ENCODE results near the gene STXBP6.

GRCh38 chr14:24935796-24936195, 114.2 kb downstream of the STXBP6 start:
- TF ChIP-seq, protein P1, sequence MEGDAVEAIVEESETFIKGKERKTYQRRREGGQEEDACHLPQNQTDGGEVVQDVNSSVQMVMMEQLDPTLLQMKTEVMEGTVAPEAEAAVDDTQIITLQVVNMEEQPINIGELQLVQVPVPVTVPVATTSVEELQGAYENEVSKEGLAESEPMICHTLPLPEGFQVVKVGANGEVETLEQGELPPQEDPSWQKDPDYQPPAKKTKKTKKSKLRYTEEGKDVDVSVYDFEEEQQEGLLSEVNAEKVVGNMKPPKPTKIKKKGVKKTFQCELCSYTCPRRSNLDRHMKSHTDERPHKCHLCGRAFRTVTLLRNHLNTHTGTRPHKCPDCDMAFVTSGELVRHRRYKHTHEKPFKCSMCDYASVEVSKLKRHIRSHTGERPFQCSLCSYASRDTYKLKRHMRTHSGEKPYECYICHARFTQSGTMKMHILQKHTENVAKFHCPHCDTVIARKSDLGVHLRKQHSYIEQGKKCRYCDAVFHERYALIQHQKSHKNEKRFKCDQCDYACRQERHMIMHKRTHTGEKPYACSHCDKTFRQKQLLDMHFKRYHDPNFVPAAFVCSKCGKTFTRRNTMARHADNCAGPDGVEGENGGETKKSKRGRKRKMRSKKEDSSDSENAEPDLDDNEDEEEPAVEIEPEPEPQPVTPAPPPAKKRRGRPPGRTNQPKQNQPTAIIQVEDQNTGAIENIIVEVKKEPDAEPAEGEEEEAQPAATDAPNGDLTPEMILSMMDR (conservative IDR thresholded peaks at IDR 0.05; ENCODE audit: low read depth, low read length) = no peak
- no peak for TF ChIP-seq EZH2 (IDR thresholded peaks at IDR 0.05; ENCODE audit: borderline replicate concordance, low read depth, low read length, poor library complexity, severe bottlenecking)
